ENCODE data around the gene DHX36. TPM values are rescaled to one million over a fixed set of nuclear protein-coding genes. Genes with fewer than 3 reads are reported as not detected.

The DHX36 gene
- total RNA-seq, 1 experiment from 2014 or later, result 13.9 TPM

DNA sequence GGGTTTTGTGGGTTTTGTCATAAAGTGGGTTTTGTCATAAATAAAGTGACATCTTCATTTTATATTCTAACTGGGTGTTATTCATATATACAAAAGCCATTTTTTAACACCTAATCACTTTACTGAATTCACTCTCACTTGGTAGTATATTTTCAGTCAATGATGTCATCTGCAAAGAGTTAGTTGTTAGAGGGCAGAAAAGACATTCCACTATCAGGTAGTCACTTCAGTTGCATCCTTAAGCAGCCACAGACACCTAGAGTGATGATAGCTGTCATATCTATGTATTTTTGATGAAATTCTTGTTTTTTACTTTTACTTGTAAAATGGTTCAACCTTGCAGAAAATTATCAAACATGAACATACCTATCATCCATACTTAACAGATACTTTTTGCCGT, 89.0 kb downstream of the DHX36 start:
- DNase-seq (ENCODE audit: low read depth), result no peak
- in situ Hi-C loops (cut with HindIII; ENCODE audit: low pct_unique_long_range_greater_than_20kb, low sequenced_read_pairs), result no loop called here

DNA sequence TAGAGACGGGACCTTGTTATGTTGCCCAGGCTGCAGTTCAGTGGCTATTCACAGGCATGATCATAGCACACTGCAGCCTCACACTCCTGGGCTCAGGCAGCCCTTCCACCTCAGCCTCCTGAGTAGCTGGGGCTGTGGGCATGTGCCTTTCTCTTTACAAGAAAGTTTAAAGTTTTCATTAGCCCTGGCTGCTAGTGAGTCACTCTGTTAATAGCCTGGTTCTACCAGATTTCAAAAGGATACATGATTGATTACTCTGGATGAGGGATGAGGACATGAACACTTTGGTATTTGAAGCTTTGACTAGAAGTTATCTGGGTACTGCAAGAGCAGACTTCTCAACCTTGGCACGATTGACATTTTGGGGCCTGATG, 95.1 kb downstream of the DHX36 start:
- DNase-seq (ENCODE audit: low read depth), result no peak
- in situ Hi-C loops (cut with HindIII; ENCODE audit: low pct_unique_long_range_greater_than_20kb, low sequenced_read_pairs), result no loop called here

DNA sequence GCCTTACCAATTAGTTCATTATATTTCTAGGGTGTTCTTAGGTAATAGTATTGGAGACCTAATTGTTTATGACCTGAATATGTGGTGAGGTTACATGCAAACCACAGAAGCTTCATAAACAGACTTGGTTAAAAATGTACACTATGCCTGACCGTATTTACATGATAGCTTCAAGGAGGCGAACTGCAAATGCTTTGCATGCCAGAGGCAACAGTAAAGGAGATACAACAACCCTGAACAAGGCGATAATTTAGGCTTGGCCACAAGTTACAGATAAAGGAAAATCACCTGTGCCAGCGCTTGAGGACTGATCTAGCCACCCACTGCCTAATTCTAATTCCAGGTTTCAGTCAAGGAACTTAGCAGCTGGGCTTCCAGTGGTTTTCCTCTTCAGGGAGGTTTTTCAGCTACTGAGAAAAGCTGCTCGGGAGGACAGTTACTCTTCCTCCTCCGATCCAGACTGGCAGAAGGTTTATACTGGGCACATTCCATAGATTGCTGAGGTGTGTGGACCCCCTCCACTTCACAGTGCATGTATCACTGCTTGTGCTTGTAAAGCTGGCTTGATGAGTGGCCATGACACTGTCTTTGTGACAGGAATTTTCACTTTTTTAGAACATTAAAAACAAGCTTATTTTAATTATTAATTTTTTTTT, 95.6 kb downstream of the DHX36 start:
- no peak for DNase-seq (ENCODE audit: low read depth)
- in situ Hi-C loops (cut with HindIII; ENCODE audit: low pct_unique_long_range_greater_than_20kb, low sequenced_read_pairs), result no loop called here

DNA sequence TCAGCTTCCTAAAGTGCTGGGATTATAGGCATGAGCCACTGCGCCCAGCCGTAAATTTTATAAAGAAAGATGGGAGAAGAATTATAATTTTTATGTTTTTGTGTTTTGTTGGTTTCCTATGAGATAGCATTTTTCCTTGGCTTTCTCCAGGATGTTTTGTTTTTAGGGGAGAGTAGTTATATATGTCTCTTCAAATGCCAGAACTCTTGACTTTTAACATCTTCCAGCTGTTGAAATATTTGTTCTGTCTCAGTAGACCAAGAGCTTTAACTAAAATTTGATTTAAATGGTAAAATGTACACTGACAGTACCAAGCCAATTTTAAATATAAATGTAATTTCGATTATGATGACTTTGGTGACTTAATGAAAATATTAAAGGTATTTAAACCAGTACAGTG, 96.8 kb downstream of the DHX36 start:
- in situ Hi-C loops (cut with HindIII; ENCODE audit: low pct_unique_long_range_greater_than_20kb, low sequenced_read_pairs), result no loop called here
- no peak for DNase-seq (ENCODE audit: low read depth)

DNA sequence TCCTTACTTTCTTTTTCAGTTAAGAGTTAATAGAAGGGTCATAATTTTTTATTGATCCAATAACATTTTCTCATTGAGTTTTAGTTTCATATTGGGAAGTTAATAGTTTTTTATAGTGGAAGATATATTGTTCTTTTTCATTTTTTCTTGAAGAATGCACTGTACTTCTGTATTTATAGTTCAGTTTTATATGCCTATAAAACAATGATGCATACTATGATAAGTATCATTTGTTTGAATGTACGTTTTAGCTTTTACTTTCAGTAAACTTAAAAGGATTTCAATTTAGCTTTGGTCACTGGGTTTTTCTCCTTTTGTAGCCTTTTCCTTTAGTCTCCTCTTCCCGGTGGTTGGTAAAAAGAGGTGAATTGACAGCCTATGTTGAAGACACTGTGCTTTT, 98.8 kb downstream of the DHX36 start:
- in situ Hi-C loops (cut with HindIII; ENCODE audit: low pct_unique_long_range_greater_than_20kb, low sequenced_read_pairs), result no loop called here
- DNase-seq (ENCODE audit: low read depth), result no peak

DNA sequence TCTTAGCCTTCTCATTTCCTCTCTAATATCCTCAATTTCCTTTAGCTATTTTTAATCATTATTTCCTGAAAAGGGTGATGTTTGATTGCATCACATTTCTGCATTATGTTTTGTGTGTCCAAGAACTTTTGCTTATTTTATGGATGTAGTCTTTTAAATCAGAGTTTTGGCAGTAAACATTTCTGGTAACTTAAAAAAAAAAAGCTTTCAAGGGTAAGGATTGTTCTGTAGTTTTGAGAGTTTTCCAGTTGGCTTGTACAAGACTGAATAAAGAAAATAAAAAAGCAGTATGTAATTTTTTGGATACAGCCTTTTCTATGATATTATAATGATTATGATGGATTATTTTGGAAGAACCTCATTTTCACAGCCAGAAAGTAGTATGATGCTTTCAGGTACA, 99.4 kb downstream of the DHX36 start:
- no peak for DNase-seq (ENCODE audit: low read depth)
- in situ Hi-C loops (cut with HindIII; ENCODE audit: low pct_unique_long_range_greater_than_20kb, low sequenced_read_pairs), result no loop called here

DNA sequence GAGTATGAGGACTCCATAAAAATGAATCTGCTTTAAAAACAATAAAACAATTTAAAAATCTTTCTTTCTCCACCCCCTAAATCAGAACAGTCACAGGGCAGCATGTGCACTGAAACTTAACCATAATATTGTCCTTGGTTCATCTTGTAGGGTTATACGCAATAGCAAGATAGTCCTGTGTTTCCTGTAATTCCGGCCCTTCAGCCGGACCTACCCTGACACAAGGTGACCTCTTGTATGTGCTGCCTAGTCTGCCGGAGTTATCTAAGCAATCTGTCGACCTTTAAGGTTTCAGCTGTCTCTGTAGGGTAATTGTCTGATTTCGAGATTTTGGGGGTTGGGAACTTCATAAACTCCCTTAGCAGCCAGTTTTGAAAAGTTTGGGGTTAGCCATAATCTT, 99.9 kb downstream of the DHX36 start:
- in situ Hi-C loops (cut with HindIII; ENCODE audit: low pct_unique_long_range_greater_than_20kb, low sequenced_read_pairs), result no loop called here
- DNase-seq (ENCODE audit: low read depth), result no peak

DNA sequence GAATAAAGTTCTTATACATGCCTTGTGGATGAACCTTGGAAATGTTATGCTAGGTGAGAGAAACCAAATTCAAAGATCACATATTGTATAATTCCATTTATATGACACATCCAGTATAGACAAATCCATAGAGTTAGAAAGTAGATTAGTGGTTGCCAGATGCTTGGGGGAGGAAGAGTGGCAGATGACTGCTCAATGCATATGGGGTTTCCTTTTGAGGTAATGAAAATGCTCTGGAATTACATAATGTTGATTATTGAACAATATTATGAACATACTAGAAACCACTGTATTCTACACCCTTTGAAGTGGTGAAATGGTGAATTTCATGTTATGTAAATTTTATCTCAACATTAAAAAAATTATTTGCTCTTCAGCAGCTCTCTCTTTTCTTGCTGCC, 100.8 kb downstream of the DHX36 start:
- DNase-seq (ENCODE audit: low read depth), result no peak
- in situ Hi-C loops (cut with HindIII; ENCODE audit: low pct_unique_long_range_greater_than_20kb, low sequenced_read_pairs), result no loop called here

Other genes with a start within 250 kb of the DHX36 start
- 0.32 and 0.88 TPM in 2 replicates for gene ARHGEF26, start 203.1 kb downstream of the DHX36 start, total RNA-seq (2014; rRNA removed; shearing (Covaris generic); ENCODE audit: low replicate concordance)
- not detected in 2 replicates for gene GPR149, start 105.7 kb upstream of the DHX36 start, total RNA-seq (2014; rRNA removed; shearing (Covaris generic); ENCODE audit: low replicate concordance)